Measurements from ENCODE around the gene TMEM161A. TPM values are rescaled to one million over a fixed set of nuclear protein-coding genes. Genes with fewer than 3 reads are reported as not detected.

The TMEM161A gene
- total RNA-seq, 1 experiment from 2014 or later: 46.0 TPM

GRCh38 chr19:19083413-19084178 is 54.7 kb downstream of the TMEM161A start:
- ChIA-PET CTCF (no interaction called here), POLR2A (no interaction called here)
- no peak for DNase-seq (ENCODE audit: low spot score)
- H3K4me3 Mint-ChIP-seq: no peak overlapping the region
- peaks cover 3% of the 10 kb centered on the region; the same call in 1 of the 2 replicates for H3K4me1 Mint-ChIP-seq
- H3K9me3 Mint-ChIP-seq: no peaks in the 10 kb centered on the region
- ATAC-seq: peak; percentile 52
- no peak for TF ChIP-seq USF2 (CRISPR knock-in tag; IDR thresholded peaks at IDR 0.05)
- no peak for TF ChIP-seq FOXP4 (CRISPR knock-in tag; IDR thresholded peaks at IDR 0.05)
- TF ChIP-seq MYBL2 (CRISPR knock-in tag; IDR thresholded peaks at IDR 0.05): no peak
- no peak for TF ChIP-seq NR3C1 (CRISPR knock-in tag; conservative IDR thresholded peaks at IDR 0.05; ENCODE audit: low read depth)
- no peak for TF ChIP-seq ATF3 (CRISPR knock-in tag; conservative IDR thresholded peaks at IDR 0.05)
- H3K27me3 Mint-ChIP-seq (ENCODE audit: low read depth): peaks cover 65% of the 10 kb centered on the region
- no peak overlapping the region for H3K27ac Mint-ChIP-seq
- H3K36me3 Mint-ChIP-seq: no peaks in the 10 kb centered on the region

GRCh38 chr19:19081642-19082151 is 56.6 kb downstream of the TMEM161A start:
- ChIA-PET POLR2A (no interaction called here), CTCF (no interaction called here)
- DNase-seq (ENCODE audit: low spot score) (no peak), ATAC-seq (no peak)
- TF ChIP-seq ZNF532 (CRISPR knock-in tag; IDR thresholded peaks at IDR 0.05; ENCODE audit: borderline replicate concordance) (no peak), ZNF232 (CRISPR knock-in tag; IDR thresholded peaks at IDR 0.05) (no peak), RELA (CRISPR knock-in tag; IDR thresholded peaks at IDR 0.05; ENCODE audit: borderline replicate concordance) (no peak), PRRX2 (CRISPR knock-in tag; IDR thresholded peaks at IDR 0.05) (no peak), GTF2I (CRISPR knock-in tag; conservative IDR thresholded peaks at IDR 0.05) (no peak), ATF6 (CRISPR knock-in tag; IDR thresholded peaks at IDR 0.05) (no peak), TP53 (CRISPR knock-in tag; IDR thresholded peaks at IDR 0.05) (no peak), NFE2L1 (CRISPR knock-in tag; IDR thresholded peaks at IDR 0.05) (no peak)
- no peak overlapping the region for H3K4me3 Mint-ChIP-seq
- H3K4me1 Mint-ChIP-seq: no peaks in the 10 kb centered on the region
- H3K27me3 Mint-ChIP-seq (ENCODE audit: low read depth): peaks cover 75% of the 10 kb centered on the region
- H3K36me3 Mint-ChIP-seq: no peaks in the 10 kb centered on the region
- no peaks in the 10 kb centered on the region for H3K9me3 Mint-ChIP-seq
- peak overlapping the region; percentile 7; the same call in 1 of the 2 replicates for H3K27ac Mint-ChIP-seq
